DMS153 treated with DMSO at 0.1 percent for 48 hours (cell line): ENCODE data around the gene BRD3OS.

Source experiments
- DNase-seq: peaks from one replicate; lab custom pipeline; 2025; ENCODE audit not compliant: unreplicated experiment; lab: John Stamatoyannopoulos, UW

Gene BRD3OS, protein sequence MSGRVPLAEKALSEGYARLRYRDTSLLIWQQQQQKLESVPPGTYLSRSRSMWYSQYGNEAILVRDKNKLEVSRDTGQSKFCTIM

GRCh38 chr9:134024828-134025605, at the start of gene BRD3OS:
BRD3OS (plus strand) TSS chr9:134025481; CDS start chr9:134026748, 1,267 bp downstream.
- DNase-seq, result peak; percentile 92

DNA sequence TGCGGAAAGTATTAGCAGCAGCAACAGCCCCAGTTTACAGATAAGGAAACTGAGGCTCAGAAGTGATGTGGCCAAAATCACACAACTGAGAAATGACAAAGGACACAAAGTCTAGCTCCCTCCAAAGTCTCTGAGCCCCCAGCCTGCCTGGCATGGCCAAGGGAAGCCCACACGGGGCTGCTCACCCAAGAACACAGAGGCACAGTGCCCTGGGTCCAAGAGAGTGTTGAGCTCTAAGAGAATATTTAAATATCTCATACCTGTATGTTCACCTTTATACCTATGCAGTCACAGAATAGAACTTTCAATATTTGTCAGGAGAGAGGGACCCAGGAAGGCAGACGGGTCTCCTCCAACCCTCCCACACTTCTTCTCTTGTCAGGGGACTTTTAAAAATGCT, 49.8 kb upstream of the BRD3OS start:
- no peak for DNase-seq

- no peak for DNase-seq
Observed at GRCh38 chr9:133976191-133976861, 49.0 kb upstream of the BRD3OS start.

DNA sequence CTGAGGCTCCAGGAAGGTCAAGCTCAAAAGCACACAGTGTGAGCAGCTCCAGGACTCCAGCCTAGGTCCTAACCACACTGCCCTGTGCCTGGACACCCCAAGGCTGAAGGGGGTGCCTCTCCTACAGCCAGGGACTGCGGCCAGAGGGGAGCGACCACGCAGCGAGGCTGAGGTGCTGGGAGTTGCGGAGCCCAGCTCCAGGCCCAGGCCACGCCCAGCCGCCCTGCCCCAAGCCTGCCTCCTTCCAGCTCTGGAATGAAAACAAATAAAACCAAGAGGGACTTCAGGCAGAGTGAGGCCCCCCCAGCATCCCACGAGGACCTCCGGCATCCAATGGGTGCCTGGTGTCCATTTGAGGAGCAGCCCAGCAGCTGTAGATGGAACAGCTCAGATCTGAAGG, 48.4 kb upstream of the BRD3OS start:
- no peak for DNase-seq

DNA sequence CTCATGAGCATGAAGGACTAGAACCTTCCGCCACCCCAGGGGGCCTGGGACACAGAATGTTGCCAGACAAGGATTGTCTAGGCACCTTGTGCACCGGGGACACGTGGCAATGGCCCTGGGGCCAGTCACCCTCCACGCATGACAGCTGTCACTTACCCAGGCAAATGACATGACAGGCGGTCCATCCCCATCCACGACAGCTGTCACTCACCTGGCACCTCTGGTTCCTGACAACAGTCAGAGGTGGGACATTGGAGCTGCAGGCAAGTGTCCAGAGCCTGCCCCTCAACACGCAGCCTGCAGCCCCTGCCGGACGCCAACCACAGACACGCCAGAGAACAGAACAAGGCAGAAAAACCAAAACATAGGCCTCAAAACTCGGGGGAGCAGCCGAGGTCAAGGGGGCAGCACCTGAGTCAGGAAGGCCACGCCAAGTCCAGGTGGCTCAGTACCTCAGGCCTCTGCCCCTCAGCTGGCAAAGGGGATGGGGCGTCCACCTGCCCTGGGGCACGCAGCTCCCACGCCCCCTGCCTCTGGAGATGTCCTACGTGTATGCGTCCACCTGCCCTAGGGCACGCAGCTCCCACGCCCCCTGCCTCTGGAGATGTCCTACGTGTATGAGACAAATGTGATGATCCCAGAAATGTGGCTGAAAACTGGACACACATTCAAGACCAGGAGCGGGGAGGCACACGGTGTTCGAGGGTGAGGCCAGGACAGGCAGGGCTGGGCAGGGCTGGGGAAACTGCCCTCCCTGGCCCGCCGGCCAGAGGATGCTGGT, 47.7 kb upstream of the BRD3OS start:
- DNase-seq, result no peak

- DNase-seq, result no peak
Observed at GRCh38 chr9:133978226-133978898, 46.9 kb upstream of the BRD3OS start.

- no peak for DNase-seq
Observed at GRCh38 chr9:133978899-133979272, 46.4 kb upstream of the BRD3OS start.

GRCh38 chr9:133979273-133979920, 45.9 kb upstream of the BRD3OS start:
- no peak for DNase-seq

- no peak for DNase-seq
Observed at GRCh38 chr9:133979921-133980863, 45.1 kb upstream of the BRD3OS start.

GRCh38 chr9:133980864-133981588, 44.3 kb upstream of the BRD3OS start:
- DNase-seq, result no peak

- DNase-seq, result no peak
Observed at GRCh38 chr9:133981589-133981957, 43.7 kb upstream of the BRD3OS start.

- no peak for DNase-seq
Observed at GRCh38 chr9:133981958-133982681, 43.2 kb upstream of the BRD3OS start.

DNA sequence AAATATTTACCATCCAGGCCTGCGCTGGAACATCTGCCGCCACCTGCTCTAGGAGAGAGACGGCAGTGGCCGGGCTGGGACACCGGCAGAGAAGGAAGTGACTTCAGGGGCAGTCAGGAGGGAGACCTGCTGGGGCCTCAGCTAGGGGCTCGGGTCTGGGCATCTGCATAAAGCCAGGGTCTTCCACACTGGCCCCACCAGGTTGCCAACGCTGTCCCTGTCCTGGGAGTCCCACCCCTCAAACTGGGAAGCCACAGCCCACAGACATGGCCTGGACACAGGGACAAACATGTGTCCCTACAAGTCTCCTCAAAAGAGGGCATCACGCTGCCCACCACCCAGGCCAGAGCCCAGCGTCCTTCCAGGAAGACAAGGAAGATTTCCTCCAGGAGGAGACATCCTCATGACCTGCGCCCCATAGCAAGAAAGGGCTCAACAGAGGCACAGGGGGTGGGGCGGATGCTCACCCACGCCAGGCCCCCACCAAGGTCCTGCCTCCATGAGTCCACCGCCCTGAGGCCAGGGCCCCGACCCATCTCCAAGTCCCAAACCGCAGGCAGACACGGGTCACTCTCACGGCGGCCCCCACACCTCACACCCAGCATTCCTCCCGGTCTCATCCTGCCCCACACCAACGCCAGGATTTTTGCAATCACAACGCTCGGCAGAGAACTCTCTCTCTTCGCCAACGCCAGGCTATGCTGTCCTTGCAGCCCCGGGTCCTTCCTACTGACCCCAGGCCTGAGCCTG, 42.1 kb upstream of the BRD3OS start:
- no peak for DNase-seq

DNA sequence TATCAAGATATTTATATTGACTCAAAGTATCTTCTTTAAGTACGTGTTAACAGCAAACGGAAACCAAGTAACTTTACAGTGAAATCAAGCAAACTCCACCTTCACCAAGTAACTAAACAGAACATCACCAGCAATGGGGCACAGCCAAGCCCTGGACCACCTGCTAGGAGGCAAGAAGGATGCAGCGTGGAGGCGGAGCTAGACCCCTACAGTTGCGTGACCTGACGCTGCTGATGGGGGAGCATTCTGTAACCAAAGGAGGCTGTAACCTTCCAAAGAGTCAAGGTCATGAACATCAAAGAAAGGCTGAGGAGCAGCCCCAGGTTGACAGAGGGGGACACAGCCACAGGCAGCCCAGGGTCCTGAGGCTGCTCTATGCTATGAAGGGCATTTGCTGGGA, 39.2 kb upstream of the BRD3OS start:
- DNase-seq, result no peak

DNA sequence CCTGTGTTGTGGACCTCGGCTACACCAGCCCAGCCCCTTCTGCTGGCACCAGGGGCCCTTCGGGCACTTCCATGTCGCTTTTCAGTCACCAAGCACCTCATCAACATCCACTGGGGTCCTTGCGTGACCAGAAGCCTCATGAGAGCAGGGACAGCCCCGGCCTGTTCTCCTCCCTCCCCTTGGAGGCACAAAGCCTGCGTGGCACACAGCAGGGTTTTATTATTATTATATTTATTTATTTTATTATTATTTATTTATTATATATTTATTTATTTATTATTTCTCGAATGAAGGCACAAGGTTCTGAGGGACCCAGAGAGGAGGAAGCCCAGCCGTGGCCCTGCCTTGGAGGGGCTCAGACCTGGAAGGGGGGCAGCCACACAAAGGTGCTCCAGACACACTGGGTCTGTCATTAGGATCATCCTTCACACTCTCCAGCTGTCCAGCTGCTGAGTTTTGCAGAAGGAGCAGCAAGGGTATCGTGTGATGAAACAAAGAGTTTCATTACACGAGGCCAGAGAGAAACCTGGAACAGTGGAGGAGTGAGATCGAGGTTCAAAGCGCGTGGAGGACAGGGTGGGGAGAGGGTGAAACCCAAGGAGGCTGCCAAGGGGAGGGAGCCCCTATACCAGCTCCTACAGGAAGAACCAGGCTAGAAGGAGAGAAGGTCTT, 38.4 kb upstream of the BRD3OS start:
- DNase-seq, result no peak

DNA sequence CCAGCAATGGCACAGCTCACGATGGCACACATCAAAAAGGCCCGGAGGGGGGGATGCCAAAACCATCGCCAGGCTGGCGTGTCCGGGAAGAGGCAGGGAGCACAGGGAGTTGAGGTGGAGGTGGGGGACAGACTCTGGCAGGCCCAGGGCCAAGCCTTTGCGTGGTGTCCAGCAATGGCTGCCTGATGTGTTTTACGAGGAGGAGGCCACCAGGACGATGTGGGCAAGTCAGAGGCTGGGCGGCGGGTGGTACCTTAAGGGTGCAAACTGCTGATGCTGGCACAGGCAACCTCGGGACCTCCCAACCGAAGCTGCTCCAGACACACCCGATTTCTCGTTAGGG, 37.9 kb upstream of the BRD3OS start:
- DNase-seq, result no peak
